Mammary epithelial cell (primary cell): ENCODE data around the gene FBXO3.

Source experiments
- EZH2 ChIP-seq: IDR thresholded peaks from 2 replicates; pipeline ENCODE4 v1.6.1; 2012; ENCODE audit warnings: low read length, inconsistent platforms, borderline replicate concordance
- TF ChIP-seq, protein P1 (sequence below), 2 donors: IDR thresholded peaks in 1 of 2; conservative IDR thresholded peaks in 1 of 2; 2 replicates each; pipeline ENCODE4 v1.5.1; 2011 to 2012; ENCODE audit warnings: inconsistent platforms in 2 of 2, low read length in 2 of 2, mild to moderate bottlenecking in 2 of 2, control low read depth in 1 of 2, low read depth in 1 of 2; ENCODE audit not compliant: insufficient read depth in 1 of 2; ENCODE audit errors: extremely low read depth in 1 of 2

- TF ChIP-seq, protein P1, sequence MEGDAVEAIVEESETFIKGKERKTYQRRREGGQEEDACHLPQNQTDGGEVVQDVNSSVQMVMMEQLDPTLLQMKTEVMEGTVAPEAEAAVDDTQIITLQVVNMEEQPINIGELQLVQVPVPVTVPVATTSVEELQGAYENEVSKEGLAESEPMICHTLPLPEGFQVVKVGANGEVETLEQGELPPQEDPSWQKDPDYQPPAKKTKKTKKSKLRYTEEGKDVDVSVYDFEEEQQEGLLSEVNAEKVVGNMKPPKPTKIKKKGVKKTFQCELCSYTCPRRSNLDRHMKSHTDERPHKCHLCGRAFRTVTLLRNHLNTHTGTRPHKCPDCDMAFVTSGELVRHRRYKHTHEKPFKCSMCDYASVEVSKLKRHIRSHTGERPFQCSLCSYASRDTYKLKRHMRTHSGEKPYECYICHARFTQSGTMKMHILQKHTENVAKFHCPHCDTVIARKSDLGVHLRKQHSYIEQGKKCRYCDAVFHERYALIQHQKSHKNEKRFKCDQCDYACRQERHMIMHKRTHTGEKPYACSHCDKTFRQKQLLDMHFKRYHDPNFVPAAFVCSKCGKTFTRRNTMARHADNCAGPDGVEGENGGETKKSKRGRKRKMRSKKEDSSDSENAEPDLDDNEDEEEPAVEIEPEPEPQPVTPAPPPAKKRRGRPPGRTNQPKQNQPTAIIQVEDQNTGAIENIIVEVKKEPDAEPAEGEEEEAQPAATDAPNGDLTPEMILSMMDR (conservative IDR thresholded peaks at IDR 0.05 in 1 of 2, IDR thresholded peaks at IDR 0.05 in 1 of 2; ENCODE audit: extremely low read depth in 1 of 2, insufficient read depth in 1 of 2, low read depth in 1 of 2, low read length in 2 of 2): no peak
- no peak for TF ChIP-seq EZH2
Measured at GRCh38 chr11:33772300-33772699, 2.0 kb downstream of the FBXO3 start.
